HG02943 (cell line): ENCODE results near the gene LILRA2.
"Not testable (repeated sequence)": the region's sequence is repeated elsewhere in the genome, so short reads cannot be mapped to it uniquely, and the experiment has no call there.

Experiments used
- ATAC-seq: cut with Tn5 transposase; IDR thresholded peaks from one replicate; pipeline ENCODE4 v1.9.1; 2021; ENCODE audit warnings: mild to moderate bottlenecking, low read depth, moderate library complexity; ENCODE audit not compliant: unreplicated experiment

Gene LILRA2

DNA sequence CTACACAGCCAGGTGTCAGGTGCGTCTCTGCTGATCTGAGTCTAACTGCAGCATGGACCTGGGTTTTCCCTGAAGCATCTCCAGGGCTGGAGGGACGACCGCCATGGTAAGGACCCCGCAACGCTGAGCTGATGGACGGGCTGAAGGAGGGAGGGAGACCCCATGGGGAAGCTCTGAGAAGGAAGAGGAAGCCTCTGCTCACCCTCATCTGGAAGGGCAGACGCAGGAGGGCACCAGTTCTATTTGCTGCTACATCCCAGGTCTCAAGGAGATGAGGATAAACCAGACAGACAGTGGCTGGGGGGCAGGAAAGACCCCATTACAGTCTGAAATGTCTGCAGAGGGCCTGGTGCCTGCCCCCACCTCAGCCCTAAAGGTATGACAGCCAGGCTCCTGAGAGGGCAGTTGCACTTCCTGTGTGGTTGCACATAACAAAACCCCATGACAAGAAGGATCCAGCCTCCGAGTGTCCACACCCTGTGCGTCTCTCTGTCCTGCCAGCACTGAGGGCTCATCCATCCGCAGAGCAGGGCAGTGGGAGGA lies at the start of gene LILRA2:
TSS of gene LILRA2 (plus strand) at position 461 of the 543 bp plus-strand sequence. CDS start 89 bp downstream, outside the sequence.
- no peak for ATAC-seq

DNA sequence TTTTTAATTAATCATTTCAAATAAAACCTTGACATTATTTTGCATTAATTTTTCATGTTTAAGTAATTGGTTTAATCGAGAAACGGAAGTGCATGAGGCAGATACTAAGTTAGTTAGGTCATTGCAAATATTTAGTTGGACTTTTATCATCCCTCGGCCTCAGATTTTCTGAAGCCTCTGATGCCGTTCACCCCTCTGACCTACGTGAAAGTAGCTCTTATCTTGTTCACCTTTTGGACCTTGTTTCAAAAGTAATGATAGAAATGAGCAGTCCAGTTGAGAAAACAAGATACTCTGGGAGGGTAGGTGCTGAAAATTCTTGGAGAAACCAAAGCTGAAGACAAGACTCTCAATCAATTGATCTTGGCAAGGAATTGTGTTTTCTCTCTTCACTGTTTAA lies 48.0 kb upstream of the LILRA2 start:
- ATAC-seq: no peak

DNA sequence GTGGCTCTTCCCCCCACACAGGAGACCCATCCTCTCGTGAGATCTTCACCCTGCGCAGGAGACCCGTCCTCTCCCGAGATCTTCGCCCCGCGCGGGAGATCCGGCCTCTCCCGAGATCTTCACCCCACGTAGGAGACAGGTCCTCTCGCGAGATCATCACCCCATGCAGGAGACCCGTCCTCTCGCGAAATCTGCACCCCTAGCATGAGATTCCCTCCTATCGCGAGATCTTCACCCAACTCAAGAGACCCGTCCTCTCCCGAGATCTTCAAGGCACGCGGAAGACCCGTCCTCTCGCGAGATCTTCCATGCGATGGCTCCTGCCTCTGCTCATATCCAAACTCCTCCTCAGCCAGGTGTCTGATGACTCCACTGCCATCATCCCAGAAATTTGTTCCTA lies 46.6 kb upstream of the LILRA2 start:
- ATAC-seq: no peak

- no peak for ATAC-seq
Observed at GRCh38 chr19:54530866-54531265, 42.7 kb upstream of the LILRA2 start.

- peak; percentile 81 for ATAC-seq
Observed at GRCh38 chr19:54532528-54532927, 41.1 kb upstream of the LILRA2 start.

- no peak for ATAC-seq
Observed at GRCh38 chr19:54533476-54533875, 40.1 kb upstream of the LILRA2 start.

DNA sequence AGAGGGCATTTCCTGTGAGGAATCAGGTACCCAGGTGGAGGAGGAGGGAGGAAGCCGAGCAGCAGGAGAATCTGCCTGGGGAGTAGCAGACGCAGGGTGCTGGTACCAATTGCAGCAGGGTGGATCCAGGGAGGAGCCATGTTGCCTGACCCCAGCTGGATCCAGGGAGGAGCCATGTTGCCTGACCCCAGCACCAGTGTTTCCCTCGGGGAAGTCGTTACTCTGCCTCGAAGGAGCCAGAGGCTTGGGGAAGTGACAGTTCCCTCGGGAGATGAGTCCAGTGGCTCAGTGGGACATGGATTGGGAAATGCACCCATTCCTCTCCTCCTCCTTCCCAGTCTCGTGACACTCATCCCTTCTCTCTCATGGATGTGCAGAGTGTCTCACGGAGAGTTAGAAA lies 39.4 kb upstream of the LILRA2 start:
- ATAC-seq: no peak

- no peak for ATAC-seq
Observed at GRCh38 chr19:54535601-54536000, 38.0 kb upstream of the LILRA2 start.

DNA sequence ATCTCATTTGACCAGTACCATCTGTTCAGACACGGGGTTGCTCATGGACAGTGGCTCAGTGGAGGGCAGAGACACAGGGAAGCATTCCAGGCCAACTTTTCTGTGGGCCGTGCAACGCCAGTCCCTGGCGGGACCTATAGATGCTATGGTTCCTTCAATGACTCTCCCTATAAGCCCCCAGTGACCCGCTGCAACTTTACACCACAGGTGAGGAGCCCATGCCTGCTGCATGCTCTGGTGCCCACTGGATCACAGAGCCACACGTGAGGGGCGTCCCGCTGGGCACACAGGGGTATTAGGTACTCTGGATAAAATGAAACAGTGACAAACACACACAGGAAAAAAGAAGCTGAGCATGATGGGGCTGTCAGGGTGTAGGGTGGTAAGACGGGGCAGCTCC lies 36.6 kb upstream of the LILRA2 start:
- ATAC-seq: no peak

- no peak for ATAC-seq
Observed at GRCh38 chr19:54541712-54542111, 31.9 kb upstream of the LILRA2 start.

DNA sequence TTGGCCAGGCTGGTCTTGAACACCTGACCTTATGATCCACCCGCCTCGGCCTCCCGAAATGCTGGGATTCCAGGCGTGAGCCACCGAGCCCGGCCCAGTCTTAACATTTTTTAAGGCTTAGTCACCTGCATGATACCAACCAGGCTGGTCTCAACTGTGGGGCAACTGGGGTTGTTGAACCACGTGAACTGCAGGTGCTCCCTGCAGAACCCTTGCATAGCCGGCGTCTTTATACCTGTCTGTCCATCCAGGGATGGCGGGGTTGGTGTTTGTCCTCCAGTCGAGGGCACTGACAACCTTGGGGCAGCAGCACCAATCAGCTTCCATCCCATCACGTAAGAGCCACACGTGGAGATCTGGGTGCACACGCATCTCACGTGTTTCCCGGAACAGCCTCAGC lies 24.8 kb upstream of the LILRA2 start:
- no peak for ATAC-seq

GRCh38 chr19:54549224-54549623 lies 24.4 kb upstream of the LILRA2 start:
- ATAC-seq: no peak

DNA sequence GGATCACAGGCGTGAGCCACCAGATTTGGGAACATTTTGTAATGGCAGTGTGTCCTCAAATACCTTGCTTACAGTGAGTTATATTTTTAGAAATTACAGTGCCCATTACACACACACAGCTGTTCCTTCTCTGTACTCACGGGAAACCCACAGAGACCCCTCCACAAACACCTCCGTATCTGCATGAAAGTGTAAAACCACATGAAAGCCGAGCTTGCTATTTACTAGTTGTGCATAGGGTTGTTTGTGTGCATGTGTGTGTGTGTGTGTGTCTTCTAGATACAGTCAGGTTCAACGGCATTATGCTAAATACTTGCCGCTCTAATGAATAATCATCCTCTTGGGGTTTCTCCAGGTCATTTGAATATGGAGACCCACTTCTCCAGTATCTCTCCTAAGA lies 22.3 kb upstream of the LILRA2 start:
- ATAC-seq: no peak

DNA sequence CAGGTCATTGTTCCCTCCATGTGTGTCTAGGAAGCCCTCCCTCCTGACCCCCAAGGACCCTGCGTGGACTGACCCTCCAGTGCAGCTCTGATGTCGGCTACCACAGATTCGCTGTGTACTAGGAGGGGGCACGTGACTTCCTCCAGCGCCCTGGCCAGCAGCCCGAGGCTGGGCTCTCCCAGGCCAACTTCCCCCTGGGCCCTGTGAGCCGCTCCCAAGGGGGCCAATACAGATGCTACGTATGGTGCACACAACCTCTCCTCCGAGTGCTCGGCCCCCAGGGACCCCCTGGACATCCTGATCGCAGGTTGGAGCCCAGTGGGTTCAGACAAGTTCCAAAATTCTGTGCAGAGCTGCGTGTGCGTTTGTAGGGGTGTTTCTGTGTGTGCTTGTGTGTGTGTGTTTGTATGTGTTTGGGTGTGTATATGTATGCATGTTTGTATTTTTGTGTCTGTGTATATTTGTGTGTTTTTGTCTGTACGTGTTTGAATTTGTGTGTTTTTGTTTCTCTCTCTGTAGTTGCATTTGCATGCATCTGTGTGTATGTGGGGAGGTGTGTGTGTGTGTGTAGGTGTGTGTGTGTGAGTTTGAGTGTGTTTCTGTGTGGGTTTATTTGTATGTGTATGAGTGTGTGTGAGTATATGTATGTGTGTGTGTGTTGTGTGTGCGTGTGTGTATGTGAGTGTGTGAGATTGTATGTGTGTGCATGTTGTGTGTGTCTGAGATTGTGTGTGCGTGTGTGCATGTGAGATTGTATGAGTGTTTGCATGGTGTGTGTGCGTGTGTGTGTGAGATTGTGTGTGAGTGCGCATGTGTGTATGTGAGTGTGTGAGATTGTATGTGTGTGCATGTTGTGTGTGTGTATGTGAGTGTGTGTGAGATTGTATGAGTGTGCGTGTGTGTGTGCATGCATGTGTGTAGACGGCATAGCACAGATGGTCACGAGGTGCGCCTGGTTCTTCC lies 21.4 kb upstream of the LILRA2 start:
- ATAC-seq: no peak

- no peak for ATAC-seq
Observed at GRCh38 chr19:54552913-54553310, 20.7 kb upstream of the LILRA2 start.

DNA sequence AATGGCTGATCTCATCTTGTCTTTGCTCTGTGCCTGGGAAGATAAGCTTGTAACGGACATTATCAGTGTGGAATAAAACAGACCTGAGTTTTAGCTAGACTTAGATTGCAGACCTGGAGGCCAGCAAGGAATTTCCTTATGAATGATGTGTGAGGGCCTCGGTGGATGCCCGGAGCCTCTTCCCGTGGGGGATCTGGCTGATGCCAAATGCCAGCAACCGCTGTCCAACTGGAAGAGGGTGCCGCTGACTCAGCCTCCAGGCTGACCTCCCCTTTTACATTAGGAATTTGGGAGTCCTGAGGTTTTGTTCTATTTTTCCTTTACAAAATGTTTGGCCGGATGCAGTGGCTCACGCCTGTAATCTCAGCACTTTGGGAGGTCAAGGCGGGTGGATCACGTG lies 19.6 kb upstream of the LILRA2 start:
- ATAC-seq: no peak

GRCh38 chr19:54554896-54555295 lies 18.7 kb upstream of the LILRA2 start:
- no peak for ATAC-seq

GRCh38 chr19:54556194-54556593 lies 17.4 kb upstream of the LILRA2 start:
- ATAC-seq: no peak

DNA sequence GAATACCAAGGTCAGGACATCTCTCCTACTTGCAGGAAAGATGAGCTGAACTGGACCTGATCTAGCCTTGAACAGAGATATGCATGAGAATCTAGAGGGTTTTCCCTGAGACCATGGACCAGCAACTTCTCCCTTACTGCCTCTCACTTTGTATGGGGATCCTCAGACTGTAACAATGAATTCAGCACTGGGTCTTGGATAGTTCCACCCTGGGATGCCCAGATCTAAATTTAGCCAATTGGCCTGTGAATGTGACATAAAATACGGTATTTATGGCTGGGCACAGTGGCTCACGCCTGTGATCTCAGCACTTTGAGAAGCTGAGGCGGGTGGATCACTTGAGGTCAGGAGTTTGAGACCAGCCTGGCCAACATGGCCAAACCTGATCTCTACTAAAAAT lies 15.3 kb upstream of the LILRA2 start:
- no peak for ATAC-seq

DNA sequence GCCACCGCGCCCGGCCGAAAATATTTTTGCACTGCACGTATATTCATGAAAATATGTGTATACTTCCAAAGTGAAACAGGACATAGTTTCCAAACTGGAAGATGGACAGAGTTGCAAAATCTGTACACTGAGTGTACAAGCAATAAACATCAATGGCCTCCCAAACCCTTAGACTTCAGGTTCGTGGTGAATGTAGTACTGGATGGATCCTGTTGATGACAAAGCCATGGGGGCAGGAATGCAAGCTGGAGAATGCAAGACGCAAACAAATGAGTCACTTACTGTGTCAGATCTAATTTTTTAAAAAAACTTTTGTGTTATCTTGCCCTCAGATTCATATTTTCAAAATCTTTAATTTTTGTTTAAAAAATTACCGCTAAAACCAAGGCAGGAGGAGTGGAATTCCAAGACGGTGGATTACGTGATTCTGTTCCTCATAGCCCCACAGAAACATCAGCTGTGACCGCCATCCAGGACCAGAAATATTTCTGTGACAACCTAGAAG lies 12.7 kb upstream of the LILRA2 start:
- ATAC-seq: no peak

GRCh38 chr19:54561840-54562239 lies 11.8 kb upstream of the LILRA2 start:
- no peak for ATAC-seq

DNA sequence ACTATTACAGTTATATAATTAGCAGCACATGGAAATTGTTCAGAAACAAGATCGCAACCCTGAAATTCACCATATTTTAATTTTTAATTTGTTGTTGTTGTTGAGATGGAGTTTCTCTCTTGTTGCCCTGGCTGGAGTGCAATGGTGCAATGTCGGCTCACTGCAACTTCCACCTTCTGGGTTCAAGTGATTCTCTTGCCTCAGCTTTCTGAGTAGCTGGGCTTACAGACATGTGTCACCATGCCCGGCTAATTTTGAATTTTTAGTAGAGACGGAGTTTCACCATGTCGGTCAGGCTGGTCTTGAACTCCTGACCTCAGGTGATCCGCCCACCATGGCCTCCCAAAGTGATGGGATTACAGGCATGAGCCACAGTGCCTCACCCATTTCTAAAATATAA lies 10.4 kb upstream of the LILRA2 start:
- not testable (repeated sequence) for ATAC-seq
